HG02970 (cell line): ENCODE results near the gene PAIP2.
"Not testable (repeated sequence)": the region's sequence is repeated elsewhere in the genome, so short reads cannot be mapped to it uniquely, and the experiment has no call there.

Experiments used
- ATAC-seq: cut with Tn5 transposase; IDR thresholded peaks from one replicate; pipeline ENCODE4 v1.9.1; 2021; ENCODE audit warnings: mild to moderate bottlenecking, moderate library complexity, moderate number of reproducible peaks; ENCODE audit not compliant: unreplicated experiment, low FRiP score

PAIP2 gene

GRCh38 chr5:139314276-139314675 lies 27.4 kb upstream of the PAIP2 start:
- ATAC-seq = no peak

DNA sequence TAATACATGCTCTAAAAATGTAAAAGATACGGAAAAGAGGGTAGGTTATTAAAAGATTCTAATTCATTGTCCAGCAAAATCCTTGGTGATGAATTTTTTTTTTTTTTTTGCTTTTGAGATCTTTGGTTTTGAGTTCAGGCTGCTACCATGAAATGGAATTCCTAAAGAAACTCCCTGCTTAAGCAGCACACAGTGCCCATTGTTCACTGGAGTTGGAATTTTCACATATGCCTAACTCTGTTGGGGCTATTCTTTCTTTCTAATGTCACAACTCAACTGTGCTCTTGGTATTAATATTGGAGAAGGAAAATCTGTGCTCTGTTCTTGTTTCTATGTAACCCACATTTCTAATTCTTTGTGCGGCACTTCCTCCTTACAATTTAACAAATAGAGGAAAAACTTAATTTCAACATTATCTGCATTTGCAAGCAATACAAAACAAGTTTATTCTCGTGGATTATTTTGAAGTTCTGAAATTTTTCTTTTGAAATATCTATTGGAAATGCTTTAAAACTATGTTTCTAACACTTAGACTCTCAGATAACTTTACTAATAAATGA lies 26.5 kb upstream of the PAIP2 start:
- ATAC-seq = no peak

- no peak for ATAC-seq
Observed at GRCh38 chr5:139335811-139336210, 5.8 kb upstream of the PAIP2 start.

DNA sequence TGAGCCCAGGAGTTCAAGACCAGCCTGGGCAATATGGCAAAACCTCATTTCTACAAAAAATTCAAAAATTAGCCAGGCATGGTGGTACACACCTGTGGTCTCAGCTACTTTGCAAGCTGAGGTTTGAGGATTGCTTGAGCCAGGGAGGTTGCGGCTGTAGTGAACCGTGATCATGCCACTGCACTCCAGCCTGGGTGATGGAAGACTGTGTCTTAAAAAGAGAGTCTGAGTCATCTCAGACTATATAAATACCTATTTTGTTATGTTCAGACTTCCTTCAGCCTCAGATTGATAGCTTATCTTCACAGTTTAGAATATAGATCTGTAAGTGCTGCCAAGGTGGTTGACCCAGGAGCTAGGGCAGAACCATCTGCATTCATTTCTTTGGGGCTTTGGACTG lies 1.6 kb upstream of the PAIP2 start:
- ATAC-seq = no peak

DNA sequence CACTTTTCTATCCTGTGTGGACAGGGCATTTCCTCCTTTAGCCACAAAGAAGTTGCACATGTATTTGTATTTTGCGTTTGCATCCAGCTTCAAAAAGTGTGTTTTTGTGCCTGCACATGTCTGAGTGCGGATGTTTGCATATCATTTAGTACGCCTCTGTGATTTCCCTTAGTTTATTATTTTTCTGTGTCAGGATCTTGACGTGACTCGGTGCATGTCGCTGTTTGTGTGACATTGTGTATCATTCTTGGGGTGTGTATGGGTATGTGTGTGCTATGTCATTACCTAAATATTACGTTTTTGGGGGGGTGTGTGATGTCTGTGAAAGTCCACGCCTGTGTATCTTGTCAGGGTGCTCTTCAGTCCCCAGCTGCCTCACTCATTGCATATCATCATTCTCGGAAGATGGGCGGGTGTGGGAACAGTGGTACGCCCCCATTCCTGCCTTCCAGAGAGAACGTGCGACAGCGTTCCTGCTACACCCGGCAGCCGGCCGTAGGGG lies 416 bp upstream of the PAIP2 start:
- ATAC-seq = no peak

DNA sequence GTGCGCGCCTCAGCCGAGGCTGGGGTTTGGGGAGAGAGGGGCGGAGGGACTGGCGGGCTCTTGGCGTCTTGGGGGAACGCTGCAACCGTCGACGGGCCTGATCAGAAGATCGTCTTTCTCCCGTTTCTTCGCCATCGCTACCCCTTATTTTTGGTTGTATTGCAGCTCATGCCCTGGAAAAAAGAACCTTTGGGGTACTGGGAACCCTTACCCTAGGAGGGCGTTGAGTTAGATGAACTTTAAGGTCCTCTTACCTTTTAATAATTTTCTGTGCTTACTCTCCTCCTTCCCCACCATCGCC lies 719 bp downstream of the PAIP2 start:
- ATAC-seq = no peak

GRCh38 chr5:139343476-139343875 lies 1.8 kb downstream of the PAIP2 start:
- no peak for ATAC-seq

DNA sequence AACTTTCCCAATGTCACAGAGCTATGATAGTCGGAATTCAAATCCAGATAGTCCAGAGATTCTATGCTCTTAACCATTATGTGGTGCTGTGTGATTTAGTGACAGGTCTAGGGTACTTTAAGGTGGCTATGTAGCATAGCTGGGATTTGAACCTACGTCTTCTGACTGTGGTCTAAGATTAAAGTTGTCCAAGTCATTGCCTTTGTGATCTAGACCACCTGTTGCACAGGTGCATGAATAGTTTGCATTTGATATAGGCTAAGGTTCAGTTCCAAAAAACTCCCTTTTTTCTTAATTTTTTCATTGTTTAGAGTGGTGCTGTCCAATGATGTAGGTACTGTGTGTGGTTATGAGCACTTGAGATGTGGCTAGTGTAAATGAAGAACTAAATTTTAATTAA lies 2.5 kb downstream of the PAIP2 start:
- no peak for ATAC-seq

DNA sequence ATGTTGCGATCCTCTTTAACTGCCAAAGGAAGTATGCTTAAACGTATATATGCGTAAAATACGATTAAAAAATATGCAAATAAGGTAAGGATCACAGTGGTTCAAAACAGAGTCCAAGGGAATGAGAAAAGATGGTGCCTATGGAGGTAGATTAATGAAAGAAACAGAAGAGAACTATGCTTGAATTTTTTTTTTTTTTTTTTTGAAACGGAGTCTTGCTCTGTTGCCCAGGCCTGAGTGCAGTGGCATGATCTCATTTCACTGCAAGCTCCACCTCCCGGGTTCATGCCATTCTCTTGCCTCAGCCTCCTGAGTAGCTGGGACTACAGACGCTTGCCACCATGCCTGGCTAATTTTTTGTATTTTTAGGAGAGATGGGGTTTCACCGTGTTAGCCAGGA lies 3.8 kb downstream of the PAIP2 start:
- not testable (repeated sequence) for ATAC-seq

DNA sequence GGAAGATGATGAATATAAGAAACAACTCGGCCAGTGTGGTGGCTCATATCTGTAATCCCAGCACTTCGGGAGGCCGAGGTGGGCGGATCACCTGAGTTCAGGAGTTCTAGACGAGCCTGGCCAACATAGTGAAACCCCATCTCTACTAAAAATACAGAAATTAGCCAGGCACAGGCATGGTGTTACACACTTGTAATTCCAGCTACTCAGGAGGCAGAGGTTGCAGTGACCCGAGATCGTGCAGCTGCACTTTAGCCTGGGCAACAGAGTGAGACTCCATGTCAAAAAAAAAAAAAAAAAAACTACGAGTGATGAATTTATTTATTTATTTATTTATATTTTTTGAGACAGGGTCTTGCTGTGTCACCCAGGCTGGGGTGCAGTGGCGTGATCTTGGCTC lies 6.2 kb downstream of the PAIP2 start:
- ATAC-seq = not testable (repeated sequence)

DNA sequence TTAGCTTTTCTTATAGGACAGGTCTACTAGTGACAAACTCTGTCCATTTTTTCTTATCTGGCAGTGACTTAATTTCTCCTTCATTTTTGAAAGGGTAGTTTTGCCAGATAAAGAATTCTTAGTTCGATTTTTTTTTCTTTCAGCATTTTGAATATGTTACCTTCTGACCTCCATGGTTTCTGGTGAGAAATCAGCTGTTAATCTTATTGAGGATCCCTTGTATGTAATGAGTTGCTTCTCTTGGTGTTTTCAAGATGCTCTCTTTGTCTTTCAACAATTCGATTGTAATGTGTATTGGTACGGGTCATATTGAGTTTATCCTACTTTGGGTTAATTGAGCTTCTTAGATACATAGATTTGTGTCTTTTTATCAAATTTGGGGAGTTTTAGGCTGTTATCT lies 12.5 kb downstream of the PAIP2 start:
- no peak for ATAC-seq

DNA sequence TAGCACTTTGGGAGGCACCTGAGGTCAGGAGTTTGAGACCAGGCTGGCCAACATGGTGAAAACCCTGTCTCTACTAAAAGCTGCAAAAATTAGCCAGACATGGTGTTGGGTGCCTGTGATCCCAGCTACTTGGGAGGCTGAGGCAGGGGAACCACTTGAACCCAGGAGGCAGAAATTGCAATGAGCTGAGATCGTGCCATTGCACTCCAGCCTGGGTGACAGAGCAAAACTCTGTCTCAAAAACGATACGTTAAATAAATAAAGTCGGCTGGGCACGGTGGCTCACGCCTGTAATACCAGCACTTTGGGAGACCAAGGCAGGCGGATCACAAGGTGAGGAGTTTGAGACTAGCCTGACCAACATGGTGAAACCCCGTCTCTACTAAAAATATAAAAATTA lies 14.2 kb downstream of the PAIP2 start:
- not testable (repeated sequence) for ATAC-seq

DNA sequence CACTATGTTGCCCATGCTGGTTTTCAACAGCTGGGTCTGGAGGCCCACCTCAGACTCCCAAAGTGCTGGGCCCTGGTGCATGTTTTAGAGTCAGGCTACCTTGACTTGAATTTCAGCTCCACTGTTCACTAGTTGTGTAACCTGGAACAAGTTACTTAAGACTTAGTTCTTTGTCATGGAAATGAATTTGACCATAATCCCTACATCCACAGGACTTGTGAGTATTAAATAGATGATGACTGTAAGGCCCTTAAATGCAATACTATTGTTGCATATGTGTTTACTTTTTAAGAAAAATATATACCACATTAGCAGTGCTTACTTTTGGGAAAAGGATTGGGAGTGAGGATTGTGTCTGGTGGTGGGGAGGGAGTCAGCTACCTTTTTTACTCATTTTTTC lies 16.4 kb downstream of the PAIP2 start:
- no peak for ATAC-seq

DNA sequence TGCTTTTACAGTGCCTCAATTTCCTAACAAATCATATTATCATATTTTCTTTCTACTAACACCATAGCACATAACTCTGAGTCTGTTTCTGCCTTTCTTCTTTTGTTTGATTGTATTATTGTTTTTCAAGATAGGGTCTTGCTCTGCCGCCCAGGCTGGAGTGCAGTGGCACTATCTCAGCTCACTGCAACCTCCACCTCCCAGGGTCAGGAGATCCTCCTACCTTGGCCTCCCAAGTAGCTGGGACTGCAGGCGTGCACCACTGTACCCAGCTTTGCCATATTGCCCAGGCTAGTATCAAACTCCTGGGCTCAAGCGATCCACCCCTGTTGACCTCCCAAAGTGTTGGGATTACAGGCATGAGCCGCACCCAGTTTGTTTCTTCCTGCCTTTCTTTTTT lies 18.7 kb downstream of the PAIP2 start:
- ATAC-seq = no peak

DNA sequence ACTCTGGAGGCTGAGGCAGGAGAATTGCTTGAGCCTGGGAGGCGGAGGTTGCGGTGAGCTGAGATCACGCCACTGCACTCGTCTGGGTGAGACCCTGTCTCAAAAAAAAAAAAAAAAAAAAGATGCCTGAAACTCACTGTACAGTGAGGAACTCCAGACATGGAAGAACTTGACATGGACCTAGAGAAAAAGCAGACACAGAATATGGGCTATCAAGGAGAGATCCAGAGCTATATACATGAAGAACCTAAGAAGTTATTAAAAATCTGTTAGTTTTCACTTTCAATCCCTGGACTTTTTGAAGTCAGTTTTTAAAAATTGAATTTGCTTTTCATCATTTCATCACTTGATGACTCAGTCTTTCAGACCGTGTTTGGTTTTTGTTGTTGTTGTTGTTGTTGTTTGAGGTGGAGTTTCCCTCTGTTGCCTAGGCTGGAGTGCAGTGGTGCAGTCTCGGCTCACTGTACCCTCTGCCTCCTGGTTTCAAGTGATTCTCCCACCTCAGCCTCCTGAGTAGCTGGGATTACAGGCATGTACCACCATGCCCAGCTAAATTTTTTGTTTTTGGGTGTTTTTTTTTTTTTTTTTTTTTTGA lies 20.3 kb downstream of the PAIP2 start:
- no peak for ATAC-seq

- ATAC-seq = no peak
Observed at GRCh38 chr5:139363937-139364336, 22.3 kb downstream of the PAIP2 start.

DNA sequence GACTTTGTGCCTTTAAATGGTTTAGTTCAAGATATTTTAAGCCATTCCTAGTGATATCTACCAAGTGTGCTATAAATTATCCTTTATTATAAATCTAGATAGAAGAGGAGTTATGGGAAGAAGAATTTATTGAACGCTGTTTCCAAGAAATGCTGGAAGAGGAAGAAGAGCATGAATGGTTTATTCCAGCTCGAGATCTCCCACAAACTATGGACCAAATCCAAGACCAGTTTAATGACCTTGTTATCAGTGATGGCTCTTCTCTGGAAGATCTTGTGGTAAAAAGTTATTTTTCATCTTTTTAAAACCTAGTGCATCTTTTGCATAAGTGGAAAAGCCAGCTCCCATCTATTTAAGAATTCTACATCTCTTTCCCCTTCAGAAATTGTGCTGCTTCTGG lies 22.8 kb downstream of the PAIP2 start:
- ATAC-seq = no peak

GRCh38 chr5:139368613-139369012 lies 27.0 kb downstream of the PAIP2 start:
- no peak for ATAC-seq

DNA sequence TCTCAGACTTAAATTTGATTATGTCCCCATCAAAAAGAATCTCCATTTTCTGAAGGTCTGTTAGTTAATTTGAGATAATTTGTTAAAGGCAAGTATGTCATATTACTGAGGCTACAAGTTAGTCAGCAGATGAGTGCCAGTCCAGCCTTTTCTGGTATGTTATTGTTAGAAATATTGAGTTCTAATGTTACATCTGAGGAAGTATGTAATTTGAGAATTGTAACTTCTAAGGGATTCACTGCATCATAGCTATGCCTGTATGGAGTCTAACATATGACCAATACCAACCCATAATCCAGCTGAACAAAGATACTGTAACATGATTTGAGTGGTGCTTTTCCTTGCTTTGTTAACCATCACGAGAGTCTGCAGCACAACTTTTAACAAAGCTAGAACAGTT lies 27.5 kb downstream of the PAIP2 start:
- no peak for ATAC-seq

GRCh38 chr5:139371482-139372435 lies 30.1 kb downstream of the PAIP2 start:
- no peak for ATAC-seq

DNA sequence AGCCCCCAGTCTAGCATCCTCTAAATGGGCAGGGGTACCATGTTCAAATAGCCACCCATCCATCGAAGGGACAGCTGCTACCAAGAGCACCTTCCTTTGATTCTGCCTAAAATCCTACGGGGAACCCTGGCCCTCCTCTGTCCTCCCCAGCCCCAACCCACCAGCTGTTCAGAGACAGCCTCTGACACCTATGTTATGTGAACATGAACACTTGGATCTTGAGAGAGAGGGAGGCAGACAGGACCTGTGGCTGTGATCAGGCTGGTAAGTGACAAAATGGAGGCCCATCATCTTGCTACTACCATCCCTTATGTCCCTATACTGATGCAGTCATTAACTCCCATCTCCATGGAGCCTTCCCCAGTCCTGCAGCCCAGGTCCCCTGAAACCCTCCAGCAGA lies 33.3 kb downstream of the PAIP2 start:
- ATAC-seq = no peak

- ATAC-seq = no peak
Observed at GRCh38 chr5:139376364-139376763, 34.7 kb downstream of the PAIP2 start.
